Neuron (in vitro differentiated cells): ENCODE data around the gene FAM209A.
"Not testable (repeated sequence)": the region's sequence is repeated elsewhere in the genome, so short reads cannot be mapped to it uniquely, and the experiment has no call there.

Experiments used
- H2AFZ ChIP-seq: one replicate; pipeline ENCODE4 v1.6.1; 2013; ENCODE audit warnings: low read depth, mild to moderate bottlenecking, inconsistent platforms, low read length, moderate library complexity
- H3K27me3 ChIP-seq: one replicate; pipeline ENCODE4 v1.6.1; 2013; ENCODE audit warnings: low read length; ENCODE audit not compliant: insufficient read depth
- H3K36me3 ChIP-seq: one replicate; pipeline ENCODE4 v1.6.1; 2013; ENCODE audit warnings: low read length; ENCODE audit not compliant: insufficient read depth
- H3K4me1 ChIP-seq: one replicate; pipeline ENCODE4 v1.6.1; 2013; ENCODE audit warnings: low read length; ENCODE audit not compliant: insufficient read depth
- H3K4me3 ChIP-seq: 2 replicates; pipeline ENCODE4 v1.5.1; 2013; ENCODE audit warnings: mild to moderate bottlenecking, low read length, moderate library complexity
- H3K9me3 ChIP-seq: one replicate; pipeline ENCODE4 v1.6.1; 2013; ENCODE audit warnings: low read length

Gene FAM209A

GRCh38 chr20:56524444-56524843 lies at the start of gene FAM209A:
Gene FAM209A (plus strand): TSS chr20:56524744. CDS start chr20:56524809, 65 bp downstream.
- H3K4me3 ChIP-seq, H3K27me3 ChIP-seq, H3K36me3 ChIP-seq, H2AFZ ChIP-seq, H3K4me1 ChIP-seq, H3K9me3 ChIP-seq: not testable (repeated sequence)

DNA sequence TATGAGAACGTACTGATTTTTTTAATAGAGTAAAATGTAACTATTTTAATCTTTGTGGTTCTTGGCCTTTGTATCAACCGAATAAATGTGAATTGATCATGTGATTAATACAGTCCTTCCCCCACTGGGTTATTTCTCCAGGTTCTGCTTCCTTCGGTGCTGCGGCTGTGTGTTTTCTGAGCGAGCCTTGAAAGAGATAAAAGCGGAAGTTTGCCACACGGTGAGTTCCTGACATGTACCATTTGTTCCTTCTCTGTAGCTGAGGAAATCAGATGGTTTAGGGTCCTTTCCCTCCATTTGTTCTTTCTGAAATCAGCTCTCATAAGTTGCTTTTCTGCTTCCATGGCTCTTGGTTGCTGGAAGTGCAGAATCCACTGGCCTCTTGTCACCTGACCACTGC lies 40.6 kb upstream of the FAM209A start:
- Histone ChIP-seq H3K27me3 (no peaks in the 10 kb centered on the region), H3K4me3 (no peak overlapping the region), H3K36me3 (peaks cover 73% of the 10 kb centered on the region), H3K9me3 (no peaks in the 10 kb centered on the region), H3K4me1 (no peaks in the 10 kb centered on the region), H2AFZ (no peak overlapping the region)

- Histone ChIP-seq H3K27me3 (no peaks in the 10 kb centered on the region), H3K4me1 (no peaks in the 10 kb centered on the region), H3K36me3 (peaks cover 53% of the 10 kb centered on the region), H3K4me3 (no peak overlapping the region), H3K9me3 (no peaks in the 10 kb centered on the region), H2AFZ (no peak overlapping the region)
Observed at GRCh38 chr20:56487216-56487615, 37.3 kb upstream of the FAM209A start.

DNA sequence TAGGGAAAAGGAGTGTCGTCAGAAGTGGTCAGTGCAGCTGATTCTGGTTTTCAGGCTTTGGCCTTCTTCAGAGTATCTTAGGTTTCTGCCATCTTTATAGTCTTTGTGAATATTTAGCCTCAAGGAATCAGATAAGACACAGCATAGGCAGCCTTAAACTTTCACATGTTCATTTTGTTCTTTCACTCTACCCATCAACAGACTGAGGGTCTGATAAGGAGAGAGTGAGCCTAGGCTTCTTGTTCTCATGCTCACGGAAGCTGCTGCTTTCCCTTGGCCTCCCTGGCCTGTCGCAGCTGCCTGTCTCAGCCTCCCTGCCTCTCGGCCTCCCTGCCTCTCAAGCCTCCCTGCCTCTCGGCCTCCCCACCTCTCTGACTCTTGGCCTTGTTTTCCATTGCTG lies 36.0 kb upstream of the FAM209A start:
- H3K9me3 ChIP-seq, result no peaks in the 10 kb centered on the region
- H3K4me1 ChIP-seq, result no peaks in the 10 kb centered on the region
- H3K27me3 ChIP-seq, result no peaks in the 10 kb centered on the region
- no peak overlapping the region for H2AFZ ChIP-seq
- H3K4me3 ChIP-seq, result no peak overlapping the region
- H3K36me3 ChIP-seq, result peaks cover 52% of the 10 kb centered on the region

- H3K9me3 ChIP-seq, result no peaks in the 10 kb centered on the region
- no peak overlapping the region for H2AFZ ChIP-seq
- peaks cover 21% of the 10 kb centered on the region for H3K36me3 ChIP-seq
- no peak overlapping the region for H3K4me3 ChIP-seq
- no peaks in the 10 kb centered on the region for H3K4me1 ChIP-seq
- no peaks in the 10 kb centered on the region for H3K27me3 ChIP-seq
Observed at GRCh38 chr20:56501116-56501515, 23.4 kb upstream of the FAM209A start.

DNA sequence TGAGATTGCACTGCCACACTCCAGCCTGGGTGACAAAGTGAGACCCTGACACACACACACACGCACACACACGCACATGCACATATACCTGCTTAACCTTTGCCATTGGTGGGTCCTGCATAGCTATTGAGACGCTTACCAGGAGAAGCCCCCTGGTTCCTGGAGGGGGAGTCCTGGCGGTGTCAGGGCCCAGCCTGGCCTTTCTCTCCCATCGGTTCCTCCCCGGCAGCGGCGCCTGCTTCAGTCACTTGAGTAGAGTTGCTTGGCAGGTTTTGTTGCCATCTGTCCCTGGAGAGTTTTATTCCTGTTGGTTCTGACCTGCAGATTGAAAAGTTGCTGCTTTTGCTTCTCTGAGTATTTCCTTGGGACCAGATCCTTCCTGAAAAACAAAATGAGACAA lies 20.6 kb upstream of the FAM209A start:
- Histone ChIP-seq H3K27me3 (no peaks in the 10 kb centered on the region), H3K36me3 (peaks cover 4% of the 10 kb centered on the region), H2AFZ (no peak overlapping the region), H3K4me3 (no peak overlapping the region), H3K4me1 (no peaks in the 10 kb centered on the region), H3K9me3 (no peaks in the 10 kb centered on the region)

GRCh38 chr20:56504373-56505005 lies 20.1 kb upstream of the FAM209A start:
- Histone ChIP-seq H3K27me3 (no peaks in the 10 kb centered on the region), H2AFZ (no peak overlapping the region), H3K36me3 (peaks cover 4% of the 10 kb centered on the region)

DNA sequence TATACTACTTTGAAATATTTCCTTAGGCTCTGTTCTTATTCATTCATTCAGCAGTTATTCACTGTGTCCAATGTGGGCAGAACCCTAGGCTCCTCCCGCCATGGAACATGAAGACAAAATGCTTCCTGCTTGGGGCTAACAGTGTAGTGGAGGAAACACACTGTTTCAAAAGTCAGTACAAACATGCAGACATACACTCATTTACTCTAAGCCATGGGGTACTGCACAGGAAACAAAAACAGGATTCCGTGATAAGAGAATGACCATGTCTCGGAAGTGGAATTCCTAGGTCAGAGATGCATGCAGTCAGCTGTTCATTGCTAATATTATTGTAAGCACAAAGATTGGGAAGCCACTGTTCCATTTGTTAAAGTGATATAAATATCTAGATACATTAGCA lies 18.4 kb upstream of the FAM209A start:
- H3K4me1 ChIP-seq, result no peaks in the 10 kb centered on the region
- no peaks in the 10 kb centered on the region for H3K9me3 ChIP-seq
- no peaks in the 10 kb centered on the region for H3K27me3 ChIP-seq
- no peak overlapping the region for H2AFZ ChIP-seq
- peaks cover 2% of the 10 kb centered on the region for H3K36me3 ChIP-seq
- no peak overlapping the region for H3K4me3 ChIP-seq

More at GRCh38 chr20:56504373-56505005, 20.1 kb upstream of the FAM209A start:
- H3K9me3 ChIP-seq, result no peaks in the 10 kb centered on the region
- H3K4me3 ChIP-seq, result no peak overlapping the region
- H3K4me1 ChIP-seq, result no peaks in the 10 kb centered on the region

DNA sequence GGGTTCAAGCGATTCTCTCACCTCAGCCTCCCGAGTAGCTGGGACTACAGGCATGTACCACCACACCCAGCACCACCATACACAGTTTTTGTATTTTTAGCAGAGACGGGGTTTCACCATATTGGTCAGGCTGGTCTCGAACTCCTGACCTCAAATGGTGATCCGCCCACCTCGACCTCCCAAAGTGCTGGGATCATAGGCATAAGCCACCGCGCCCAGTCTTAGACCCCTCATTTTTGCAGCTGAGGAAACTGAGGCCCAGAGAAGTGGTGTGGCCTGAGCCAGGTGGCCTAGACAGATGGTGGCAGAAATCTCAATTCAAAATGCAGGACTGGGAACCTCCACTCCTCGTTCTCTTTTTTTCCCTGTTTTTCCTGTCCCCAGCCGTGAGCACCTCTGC lies 12.6 kb upstream of the FAM209A start:
- no peaks in the 10 kb centered on the region for H3K9me3 ChIP-seq
- peaks cover 10% of the 10 kb centered on the region for H3K36me3 ChIP-seq
- H3K4me3 ChIP-seq, result no peak overlapping the region
- no peaks in the 10 kb centered on the region for H3K27me3 ChIP-seq
- H2AFZ ChIP-seq, result no peak overlapping the region
- H3K4me1 ChIP-seq, result no peaks in the 10 kb centered on the region

- Histone ChIP-seq H3K27me3 (no peaks in the 10 kb centered on the region), H3K9me3 (peaks cover 4% of the 10 kb centered on the region), H3K4me3 (no peak overlapping the region), H2AFZ (no peak overlapping the region), H3K4me1 (no peaks in the 10 kb centered on the region), H3K36me3 (peaks cover 25% of the 10 kb centered on the region)
Observed at GRCh38 chr20:56513161-56514150, 11.1 kb upstream of the FAM209A start.

DNA sequence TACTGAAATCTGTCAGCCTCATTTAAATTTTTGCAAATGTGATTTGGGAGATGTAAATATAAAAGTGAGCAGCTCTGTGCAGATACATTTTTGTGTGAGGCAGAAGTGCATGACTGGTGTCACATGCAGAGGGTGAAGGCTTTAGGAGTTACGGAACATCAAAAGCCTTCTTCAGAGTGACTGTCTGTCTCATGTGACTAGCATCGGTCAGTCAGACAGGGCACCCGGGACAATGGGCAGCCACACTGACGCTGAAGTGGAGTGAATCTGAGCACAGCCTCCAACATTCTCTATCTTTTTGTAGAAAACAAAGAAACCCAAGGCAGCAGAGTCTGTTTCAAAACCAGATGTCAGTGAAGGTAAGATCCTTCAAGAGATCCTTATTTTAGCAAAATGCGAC lies 7.9 kb upstream of the FAM209A start:
- H3K27me3 ChIP-seq, result no peaks in the 10 kb centered on the region
- H3K36me3 ChIP-seq, result peaks cover 37% of the 10 kb centered on the region
- no peak overlapping the region for H2AFZ ChIP-seq
- H3K9me3 ChIP-seq, result peaks cover 16% of the 10 kb centered on the region
- H3K4me3 ChIP-seq, result no peak overlapping the region
- peaks cover 3% of the 10 kb centered on the region for H3K4me1 ChIP-seq

DNA sequence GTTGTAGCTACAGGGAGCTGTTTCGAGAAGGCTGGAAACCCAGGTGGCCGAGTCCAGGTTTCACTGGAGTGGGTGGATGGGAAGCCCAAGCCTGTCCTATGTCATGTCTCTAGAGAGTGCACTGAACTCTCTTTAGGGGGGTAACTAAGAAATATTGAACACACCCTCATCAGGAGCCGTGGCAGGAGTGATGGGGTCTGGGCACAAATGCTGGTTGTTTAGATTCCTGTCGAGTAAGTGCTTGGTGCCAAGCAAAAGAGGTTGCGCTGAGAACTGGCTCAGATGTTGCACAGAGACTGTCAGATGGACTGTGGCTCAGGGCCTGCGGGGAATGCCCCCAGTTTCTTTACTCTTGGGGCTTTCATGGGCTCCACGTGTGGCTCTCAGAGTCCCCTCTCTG lies 7.3 kb upstream of the FAM209A start:
- peaks cover 3% of the 10 kb centered on the region for H3K4me1 ChIP-seq
- H3K9me3 ChIP-seq, result peaks cover 16% of the 10 kb centered on the region
- H2AFZ ChIP-seq, result no peak overlapping the region
- no peak overlapping the region for H3K4me3 ChIP-seq
- H3K36me3 ChIP-seq, result peaks cover 37% of the 10 kb centered on the region
- H3K27me3 ChIP-seq, result no peaks in the 10 kb centered on the region

GRCh38 chr20:56517641-56518040 lies 6.9 kb upstream of the FAM209A start:
- H2AFZ ChIP-seq, result no peak overlapping the region
- H3K4me1 ChIP-seq, result peaks cover 3% of the 10 kb centered on the region
- H3K4me3 ChIP-seq, result no peak overlapping the region
- no peaks in the 10 kb centered on the region for H3K27me3 ChIP-seq
- peaks cover 16% of the 10 kb centered on the region for H3K9me3 ChIP-seq
- peaks cover 37% of the 10 kb centered on the region for H3K36me3 ChIP-seq
